ENCODE results near the gene SAFB2. TPM values are rescaled to one million over a fixed set of nuclear protein-coding genes. Genes with fewer than 3 reads are reported as not detected.

Gene SAFB2
- total RNA-seq, 1 experiment from 2014 or later = 76.1 TPM

- Histone ChIP-seq H4K20me1 (ENCODE audit: control insufficient read depth, insufficient read depth, insufficient read length) (no peaks in the 10 kb centered on the region), H2BK120ac (ENCODE audit: low read depth, low read length, poor library complexity, severe bottlenecking) (no peak overlapping the region), H3K27me3 (ENCODE audit: insufficient read depth, low read length) (no peaks in the 10 kb centered on the region), H4K8ac (replicated peaks; ENCODE audit: insufficient read length, low read depth, low read length) (no peak overlapping the region), H3K79me1 (ENCODE audit: insufficient read depth, low read depth, low read length, poor library complexity, severe bottlenecking) (no peaks in the 10 kb centered on the region), H3K18ac (ENCODE audit: insufficient read length, low read depth, low read length) (no peak overlapping the region), H3K14ac (ENCODE audit: insufficient read depth, low read length) (no peak overlapping the region), H3K27ac (ENCODE audit: insufficient read length, low read depth, low read length) (no peak overlapping the region), H3K9ac (ENCODE audit: extremely low read depth, insufficient read length, low read length) (no peak overlapping the region), H4K91ac (ENCODE audit: insufficient read length, low read depth, low read length) (no peak overlapping the region), H3K4me2 (ENCODE audit: insufficient read depth, insufficient read length, low read length) (no peak overlapping the region), H3K4ac (ENCODE audit: low read depth, low read length) (no peak overlapping the region), H2BK15ac (ENCODE audit: low read depth, low read length) (no peak overlapping the region), H3K23me2 (ENCODE audit: insufficient read length, low read depth, low read length, poor library complexity, severe bottlenecking) (no peaks in the 10 kb centered on the region), H3K9me3 (ENCODE audit: control insufficient read depth, low read depth, low read length) (no peaks in the 10 kb centered on the region), H2BK12ac (ENCODE audit: insufficient read length, low read depth, low read length) (no peak overlapping the region), H2AFZ (ENCODE audit: low read length) (no peak overlapping the region), H4K5ac (ENCODE audit: insufficient read length, low read depth, low read length) (no peak overlapping the region), H2BK20ac (ENCODE audit: low read depth, low read length, poor library complexity, severe bottlenecking) (no peak overlapping the region), H2BK5ac (ENCODE audit: insufficient read length, low read length) (no peak overlapping the region), H3K4me1 (ENCODE audit: insufficient read depth, low read length) (no peaks in the 10 kb centered on the region), H2AK5ac (ENCODE audit: insufficient read length, low read length) (no peak overlapping the region), H3K23ac (ENCODE audit: insufficient read length, low read depth, low read length) (no peak overlapping the region), H3K79me2 (ENCODE audit: insufficient read depth, low read length) (no peaks in the 10 kb centered on the region), H3K56ac (ENCODE audit: insufficient read length, low read depth, low read length) (no peak overlapping the region), H3T11ph (ENCODE audit: low read length) (no peak overlapping the region)
- peak overlapping the region in 1 of 2 experiments; percentile 20; a peak in 2 of 5 replicates for H3K4me3 Mint-ChIP-seq
- DNase-seq = peak; percentile 70
- H3K27ac Mint-ChIP-seq = no peak overlapping the region; a peak in 2 of 7 replicates
- peaks cover 3 to 23% of the 10 kb centered on the region in 2 experiments; a peak in 3 of 4 replicates for H3K4me1 Mint-ChIP-seq
- peaks cover 45% of the 10 kb centered on the region for H3K27me3 Mint-ChIP-seq (ENCODE audit: low read depth)
- no CpG with 5 or more reads among the region's 8 CpGs for WGBS (ENCODE audit: extremely low coverage, insufficient read length, low lambda C conversion rate)
- peak; percentile 87 for TF ChIP-seq CTCF (conservative IDR thresholded peaks at IDR 0.05)
- H3K9me3 Mint-ChIP-seq = no peaks in the 10 kb centered on the region
- no peaks in the 10 kb centered on the region for H3K36me3 Mint-ChIP-seq (ENCODE audit: insufficient read depth in 1 of 3, low read depth in 3 of 3)
Observed at GRCh38 chr19:5547881-5548280, 74.7 kb downstream of the SAFB2 start.
